Measurements from ENCODE around the gene ACOX1.

DNA sequence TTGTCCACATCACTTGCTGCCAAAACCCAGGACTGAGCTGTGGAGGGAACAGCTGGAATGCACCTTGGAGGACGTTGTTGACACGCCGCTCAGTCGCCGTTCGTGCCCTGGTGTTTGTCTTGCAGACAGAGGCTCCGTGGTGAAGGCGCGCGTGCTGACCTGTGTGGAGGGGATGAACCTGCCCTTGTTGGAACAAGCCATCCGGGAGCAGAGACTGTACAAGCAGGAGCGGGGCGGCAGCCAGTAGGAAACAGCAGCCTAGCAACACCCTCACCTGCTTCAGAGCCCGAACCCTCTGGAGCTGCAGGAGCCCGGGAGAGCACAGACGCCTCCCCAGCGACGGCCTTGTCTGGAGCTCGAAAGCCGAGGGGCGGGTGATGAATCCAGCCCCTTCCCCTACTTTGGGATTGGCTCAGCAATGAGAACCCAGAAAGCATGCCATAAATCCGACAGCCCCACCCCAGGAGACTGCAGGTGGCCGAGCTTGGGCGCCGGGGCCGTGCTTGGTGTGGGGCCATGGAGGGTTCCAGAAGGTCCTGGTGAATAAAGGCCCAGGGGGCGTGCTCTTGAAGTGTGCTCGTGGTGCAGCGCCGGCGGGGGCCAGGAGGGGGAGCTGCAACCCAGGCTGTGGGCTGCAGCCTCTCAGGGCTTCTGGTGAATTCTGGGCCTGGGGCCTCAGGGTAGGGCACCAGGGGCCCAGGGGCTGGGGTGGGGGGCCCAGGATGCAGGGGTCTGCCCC lies 21.2 kb upstream of the ACOX1 start:
- no peak for TF ChIP-seq CHD2 (IDR thresholded peaks at IDR 0.05; ENCODE audit: low read length, partially characterized antibody)
- TF ChIP-seq MEF2A (IDR thresholded peaks at IDR 0.05; ENCODE audit: borderline replicate concordance, low read depth) = no peak
- TF ChIP-seq, protein P1, sequence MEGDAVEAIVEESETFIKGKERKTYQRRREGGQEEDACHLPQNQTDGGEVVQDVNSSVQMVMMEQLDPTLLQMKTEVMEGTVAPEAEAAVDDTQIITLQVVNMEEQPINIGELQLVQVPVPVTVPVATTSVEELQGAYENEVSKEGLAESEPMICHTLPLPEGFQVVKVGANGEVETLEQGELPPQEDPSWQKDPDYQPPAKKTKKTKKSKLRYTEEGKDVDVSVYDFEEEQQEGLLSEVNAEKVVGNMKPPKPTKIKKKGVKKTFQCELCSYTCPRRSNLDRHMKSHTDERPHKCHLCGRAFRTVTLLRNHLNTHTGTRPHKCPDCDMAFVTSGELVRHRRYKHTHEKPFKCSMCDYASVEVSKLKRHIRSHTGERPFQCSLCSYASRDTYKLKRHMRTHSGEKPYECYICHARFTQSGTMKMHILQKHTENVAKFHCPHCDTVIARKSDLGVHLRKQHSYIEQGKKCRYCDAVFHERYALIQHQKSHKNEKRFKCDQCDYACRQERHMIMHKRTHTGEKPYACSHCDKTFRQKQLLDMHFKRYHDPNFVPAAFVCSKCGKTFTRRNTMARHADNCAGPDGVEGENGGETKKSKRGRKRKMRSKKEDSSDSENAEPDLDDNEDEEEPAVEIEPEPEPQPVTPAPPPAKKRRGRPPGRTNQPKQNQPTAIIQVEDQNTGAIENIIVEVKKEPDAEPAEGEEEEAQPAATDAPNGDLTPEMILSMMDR (IDR thresholded peaks at IDR 0.05) = peak; percentile 94

Measured in SK-N-SH (cell line).